HEK293 (cell line): ENCODE measurements around the gene SLC29A1.

Source experiments
- CTCF ChIA-PET: fragments of 350-600 bp; formaldehyde crosslinking; extraction: SDS; loops from one replicate; lab custom pipeline; 2021; ENCODE audit warnings: antibody characterized with exemption; lab: Yijun Ruan, JAX
- POLR2A ChIA-PET: fragments of 300-600 bp; formaldehyde crosslinking; extraction: SDS; loops from one replicate; lab custom pipeline; 2020; ENCODE audit warnings: antibody characterized with exemption, inconsistent platforms; lab: Yijun Ruan, JAX
- H3K27ac ChIP-seq: fragments of 200-500 bp; sonication (Bioruptor generic); 2 replicates; pipeline ENCODE4 v1.5.1; 2014; ENCODE audit warnings: low read depth, low read length, control low read depth, inconsistent platforms; ENCODE audit errors: extremely low read depth
- H3K36me3 ChIP-seq, 2 experiments: fragments of 200-500 bp in 1 of 2; sonication (Bioruptor generic) in 1 of 2; 1 replicate in 1 of 2; 2 replicates in 1 of 2; pipeline ENCODE4 v1.5.1; 2014 to 2017; ENCODE audit warnings: inconsistent platforms in 2 of 2, low read length in 2 of 2; ENCODE audit not compliant: control insufficient read depth in 2 of 2, insufficient read depth in 1 of 2
- H3K4me1 ChIP-seq: fragments of 200-500 bp; sonication (Bioruptor generic); 2 replicates; pipeline ENCODE4 v1.5.1; 2014; ENCODE audit warnings: mild to moderate bottlenecking, low read length, inconsistent platforms; ENCODE audit not compliant: control insufficient read depth, insufficient read depth
- H3K4me3 ChIP-seq: 2 replicates; pipeline ENCODE4 v1.5.1; 2011; ENCODE audit warnings: low read depth, mild to moderate bottlenecking, control low read depth, low read length, moderate library complexity
- H3K9me3 ChIP-seq: fragments of 200-500 bp; sonication (Bioruptor generic); 2 replicates; pipeline ENCODE4 v1.5.1; 2014; ENCODE audit warnings: low read depth, low read length, inconsistent platforms; ENCODE audit not compliant: control insufficient read depth, insufficient read depth
- EGR2 ChIP-seq: fragments of 450-650 bp; formaldehyde crosslinking; IDR thresholded peaks from 2 replicates; pipeline ENCODE4 v1.5.1; 2016; ENCODE audit warnings: low read depth, missing biosample characterization, missing genetic modification characterization
- HOXC10 ChIP-seq: sonication (generic); formaldehyde crosslinking; IDR thresholded peaks from 2 replicates; pipeline ENCODE4 v1.8.1; 2023; ENCODE audit warnings: mild to moderate bottlenecking, missing genetic modification reagents
- SCRT2 ChIP-seq: fragments of 450-650 bp; formaldehyde crosslinking; IDR thresholded peaks from 2 replicates; pipeline ENCODE4 v1.5.1; 2016; ENCODE audit warnings: missing biosample characterization, missing genetic modification characterization
- TSHZ1 ChIP-seq: fragments of 450-650 bp; formaldehyde crosslinking; IDR thresholded peaks from 2 replicates; pipeline ENCODE4 v1.5.1; 2016; ENCODE audit warnings: missing biosample characterization, missing genetic modification characterization, borderline replicate concordance
- WT1 ChIP-seq: fragments of 450-650 bp; formaldehyde crosslinking; IDR thresholded peaks from 2 replicates; pipeline ENCODE4 v1.5.1; 2016; ENCODE audit warnings: missing biosample characterization, missing genetic modification characterization
- ZBTB17 ChIP-seq: fragments of 450-650 bp; formaldehyde crosslinking; IDR thresholded peaks from 2 replicates; pipeline ENCODE4 v1.5.1; 2016; ENCODE audit warnings: missing biosample characterization, missing genetic modification characterization
- ZIC2 ChIP-seq: fragments of 450-650 bp; formaldehyde crosslinking; IDR thresholded peaks from 2 replicates; pipeline ENCODE4 v1.5.1; 2016; ENCODE audit warnings: missing biosample characterization, missing genetic modification characterization
- ZNF10 ChIP-seq: fragments of 450-650 bp; formaldehyde crosslinking; IDR thresholded peaks from 2 replicates; pipeline ENCODE4 v1.5.1; 2017; ENCODE audit warnings: missing biosample characterization, missing genetic modification characterization
- ZNF248 ChIP-seq: fragments of 450-650 bp; formaldehyde crosslinking; IDR thresholded peaks from 2 replicates; pipeline ENCODE4 v1.5.1; 2017; ENCODE audit warnings: missing biosample characterization, missing genetic modification characterization
- ZNF324 ChIP-seq: fragments of 450-650 bp; formaldehyde crosslinking; IDR thresholded peaks from 2 replicates; pipeline ENCODE4 v1.5.1; 2016; ENCODE audit warnings: missing biosample characterization, missing genetic modification characterization
- ZNF366 ChIP-seq: fragments of 450-650 bp; formaldehyde crosslinking; conservative IDR thresholded peaks from 2 replicates; pipeline ENCODE4 v1.5.1; 2016; ENCODE audit warnings: missing biosample characterization, missing genetic modification characterization
- ZNF394 ChIP-seq: fragments of 450-650 bp; formaldehyde crosslinking; IDR thresholded peaks from 2 replicates; pipeline ENCODE4 v1.5.1; 2016; ENCODE audit warnings: missing biosample characterization, missing genetic modification characterization, mild to moderate bottlenecking, moderate library complexity, borderline replicate concordance
- ZNF549 ChIP-seq: fragments of 450-650 bp; IDR thresholded peaks from 2 replicates; pipeline ENCODE4 v1.5.1; 2018; ENCODE audit warnings: missing biosample characterization, missing genetic modification characterization, mild to moderate bottlenecking, inconsistent platforms, moderate library complexity
- ZNF561 ChIP-seq: fragments of 450-650 bp; IDR thresholded peaks from 2 replicates; pipeline ENCODE4 v1.5.1; 2018; ENCODE audit warnings: missing biosample characterization, missing genetic modification characterization, borderline replicate concordance
- ZNF600 ChIP-seq: fragments of 450-650 bp; formaldehyde crosslinking; IDR thresholded peaks from 2 replicates; pipeline ENCODE4 v1.5.1; 2016; ENCODE audit warnings: missing biosample characterization, missing genetic modification characterization
- ZSCAN30 ChIP-seq: fragments of 450-650 bp; IDR thresholded peaks from 2 replicates; pipeline ENCODE4 v1.5.1; 2018; ENCODE audit warnings: missing biosample characterization, mild to moderate bottlenecking, missing genetic modification characterization, moderate library complexity
- TF ChIP-seq, protein P1 (sequence below): fragments of 450-650 bp; formaldehyde crosslinking; IDR thresholded peaks from 2 replicates; pipeline ENCODE4 v1.5.1; 2016; ENCODE audit warnings: missing biosample characterization, missing genetic modification characterization
- TF ChIP-seq, protein P2 (sequence below): sonication (generic); formaldehyde crosslinking; IDR thresholded peaks from 2 replicates; pipeline ENCODE4 v1.8.1; 2022; ENCODE audit warnings: mild to moderate bottlenecking, moderate library complexity, missing genetic modification reagents

Gene SLC29A1

GRCh38 chr6:44253307-44254101, 30.1 kb downstream of the SLC29A1 start (continued):
- no peak for TF ChIP-seq HOXC10 (CRISPR knock-in tag)
- TF ChIP-seq ZNF248 = no peak

DNA sequence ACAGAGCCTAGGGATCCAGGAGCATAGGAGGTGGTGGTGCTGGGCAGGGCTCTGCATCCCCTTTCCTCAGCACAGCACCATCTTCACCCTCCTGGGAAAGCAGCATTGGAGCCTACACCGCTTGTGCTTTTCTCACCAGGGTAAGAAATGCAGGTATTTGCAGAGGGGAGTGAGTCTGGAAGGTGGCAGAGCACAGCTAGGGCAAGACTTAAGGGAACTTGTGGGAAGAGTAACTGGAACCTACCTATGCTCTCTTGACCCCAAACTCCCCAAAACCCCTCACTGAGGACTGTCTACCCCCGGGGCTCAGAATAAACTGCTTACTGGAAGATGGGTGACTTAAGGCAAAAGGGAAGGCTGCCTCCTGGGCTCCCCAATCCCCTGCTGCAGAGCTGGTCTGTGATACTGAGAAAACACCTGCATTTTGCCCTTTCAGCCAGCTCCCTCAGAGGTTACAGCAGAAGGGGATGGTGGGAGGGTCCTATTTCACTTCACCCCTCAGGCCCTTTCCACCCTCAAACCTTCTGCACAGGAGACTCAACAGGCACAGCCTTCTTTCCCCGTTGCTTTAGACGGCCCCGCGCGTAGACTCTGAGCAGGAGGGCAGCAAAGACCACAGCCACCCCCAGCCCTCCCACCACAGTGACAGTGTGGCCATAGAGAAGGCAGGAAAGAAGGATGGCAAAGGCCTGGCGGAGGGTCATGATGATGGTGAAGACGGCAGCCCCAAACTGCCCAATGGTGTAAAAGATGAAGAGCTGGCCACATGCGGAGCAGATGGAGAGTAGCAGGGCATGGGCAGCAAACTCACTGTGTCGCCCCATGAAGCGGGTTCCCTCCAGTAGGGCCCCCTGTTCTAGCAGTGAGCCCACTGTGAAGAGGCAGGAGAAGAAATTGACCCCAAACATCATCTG, 31.1 kb downstream of the SLC29A1 start:
- H3K27ac ChIP-seq = no peak overlapping the region
- no peak overlapping the region for H3K4me3 ChIP-seq
- TF ChIP-seq ZNF366 (tag by site-specific recombination) (0 out of 2 replicates have a peak, but pooled peaks have one; percentile 16), WT1 (tag by site-specific recombination) (no peak), EGR2 (0 out of 2 replicates have a peak, but pooled peaks have one; percentile 9)
- TF ChIP-seq, all 188 proteins: peak for 2
- Histone ChIP-seq H3K4me1 (no peaks in the 10 kb centered on the region), H3K9me3 (no peaks in the 10 kb centered on the region), H3K36me3 (peaks cover 23 to 73% of the 10 kb centered on the region in 2 experiments)
- CTCF ChIA-PET = interaction anchor here (0.6 to 3.2 kb wide), 25 partner anchors 8 to 1805 kb away, joined by 3 to 35 read pairs (median 3); partner anchors contain the start of genes AARS2 and SLC29A1
- POLR2A ChIA-PET = interaction anchor here (0.6 to 3.7 kb wide), 6 partner anchors 8 to 40 kb away, joined by 3 to 131 read pairs (median 6); partner anchors contain the start of genes HSP90AB1 and SLC29A1

DNA sequence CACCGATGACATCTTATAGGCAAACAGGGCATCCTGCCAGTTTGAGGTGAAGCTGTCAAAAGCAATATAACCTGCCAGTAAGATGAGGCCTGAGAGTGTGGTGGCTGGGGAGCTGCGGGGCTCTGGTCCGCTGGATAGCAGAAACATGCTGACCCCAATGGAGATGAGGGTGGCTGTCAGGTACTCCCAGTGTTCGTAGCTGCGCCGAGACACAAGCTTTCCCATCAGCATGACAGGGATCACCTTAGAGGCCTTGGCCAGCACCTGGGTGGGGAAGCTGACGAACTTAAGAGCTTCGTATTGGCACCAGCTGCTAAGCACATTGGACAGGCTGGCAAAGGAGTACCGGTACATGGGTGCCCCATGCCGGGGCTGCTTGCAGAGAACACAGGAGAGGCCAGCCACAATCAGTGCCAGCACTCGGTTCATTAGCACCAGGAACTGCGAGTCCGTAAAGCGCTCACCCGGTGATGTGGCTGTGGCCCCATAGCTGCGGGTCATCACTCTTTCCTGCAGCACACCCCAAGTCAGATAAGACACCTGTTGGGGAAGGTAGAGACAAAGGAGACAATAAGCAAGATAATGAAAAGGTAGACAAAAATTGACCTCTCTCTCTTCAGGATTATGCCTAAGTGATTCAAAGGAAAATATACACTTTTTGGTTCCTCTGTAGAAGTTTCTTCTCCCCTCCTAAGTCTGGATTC, 31.9 kb downstream of the SLC29A1 start:
- Histone ChIP-seq H3K9me3 (no peaks in the 10 kb centered on the region), H3K36me3 (peaks cover 20 to 72% of the 10 kb centered on the region in 2 experiments), H3K4me1 (no peaks in the 10 kb centered on the region), H3K4me3 (no peak overlapping the region), H3K27ac (no peak overlapping the region)
- CTCF ChIA-PET = interaction anchor here (0.6 to 3.2 kb wide), 10 partner anchors 7 to 376 kb away, joined by 3 to 35 read pairs (median 10); partner anchors contain the start of gene AARS2
- no peak for TF ChIP-seq ZSCAN30 (tag by site-specific recombination)
- TF ChIP-seq ZNF549 (tag by site-specific recombination) = no peak
- TF ChIP-seq ZNF561 = no peak
- peak; percentile 55; the same call in 1 of the 2 replicates for TF ChIP-seq ZIC2
- TF ChIP-seq, protein P1, sequence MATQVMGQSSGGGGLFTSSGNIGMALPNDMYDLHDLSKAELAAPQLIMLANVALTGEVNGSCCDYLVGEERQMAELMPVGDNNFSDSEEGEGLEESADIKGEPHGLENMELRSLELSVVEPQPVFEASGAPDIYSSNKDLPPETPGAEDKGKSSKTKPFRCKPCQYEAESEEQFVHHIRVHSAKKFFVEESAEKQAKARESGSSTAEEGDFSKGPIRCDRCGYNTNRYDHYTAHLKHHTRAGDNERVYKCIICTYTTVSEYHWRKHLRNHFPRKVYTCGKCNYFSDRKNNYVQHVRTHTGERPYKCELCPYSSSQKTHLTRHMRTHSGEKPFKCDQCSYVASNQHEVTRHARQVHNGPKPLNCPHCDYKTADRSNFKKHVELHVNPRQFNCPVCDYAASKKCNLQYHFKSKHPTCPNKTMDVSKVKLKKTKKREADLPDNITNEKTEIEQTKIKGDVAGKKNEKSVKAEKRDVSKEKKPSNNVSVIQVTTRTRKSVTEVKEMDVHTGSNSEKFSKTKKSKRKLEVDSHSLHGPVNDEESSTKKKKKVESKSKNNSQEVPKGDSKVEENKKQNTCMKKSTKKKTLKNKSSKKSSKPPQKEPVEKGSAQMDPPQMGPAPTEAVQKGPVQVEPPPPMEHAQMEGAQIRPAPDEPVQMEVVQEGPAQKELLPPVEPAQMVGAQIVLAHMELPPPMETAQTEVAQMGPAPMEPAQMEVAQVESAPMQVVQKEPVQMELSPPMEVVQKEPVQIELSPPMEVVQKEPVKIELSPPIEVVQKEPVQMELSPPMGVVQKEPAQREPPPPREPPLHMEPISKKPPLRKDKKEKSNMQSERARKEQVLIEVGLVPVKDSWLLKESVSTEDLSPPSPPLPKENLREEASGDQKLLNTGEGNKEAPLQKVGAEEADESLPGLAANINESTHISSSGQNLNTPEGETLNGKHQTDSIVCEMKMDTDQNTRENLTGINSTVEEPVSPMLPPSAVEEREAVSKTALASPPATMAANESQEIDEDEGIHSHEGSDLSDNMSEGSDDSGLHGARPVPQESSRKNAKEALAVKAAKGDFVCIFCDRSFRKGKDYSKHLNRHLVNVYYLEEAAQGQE = peak; percentile 74
- TF ChIP-seq TSHZ1 (tag by site-specific recombination) = no peak
- peak; percentile 20; the same call in 1 of the 2 replicates for TF ChIP-seq ZNF394 (tag by site-specific recombination)
- TF ChIP-seq, protein P2, sequence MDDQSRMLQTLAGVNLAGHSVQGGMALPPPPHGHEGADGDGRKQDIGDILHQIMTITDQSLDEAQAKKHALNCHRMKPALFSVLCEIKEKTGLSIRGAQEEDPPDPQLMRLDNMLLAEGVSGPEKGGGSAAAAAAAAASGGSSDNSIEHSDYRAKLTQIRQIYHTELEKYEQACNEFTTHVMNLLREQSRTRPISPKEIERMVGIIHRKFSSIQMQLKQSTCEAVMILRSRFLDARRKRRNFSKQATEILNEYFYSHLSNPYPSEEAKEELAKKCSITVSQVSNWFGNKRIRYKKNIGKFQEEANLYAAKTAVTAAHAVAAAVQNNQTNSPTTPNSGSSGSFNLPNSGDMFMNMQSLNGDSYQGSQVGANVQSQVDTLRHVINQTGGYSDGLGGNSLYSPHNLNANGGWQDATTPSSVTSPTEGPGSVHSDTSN (CRISPR knock-in tag) = no peak
- TF ChIP-seq ZBTB17 = peak; percentile 44; the same call in 1 of the 2 replicates
- TF ChIP-seq SCRT2 = 0 out of 2 replicates have a peak, but pooled peaks have one; percentile 53
- TF ChIP-seq ZNF324 = no peak
- TF ChIP-seq ZNF10 (tag by site-specific recombination) = peak; percentile 17; the same call in 1 of the 2 replicates
- peak; percentile 48 for TF ChIP-seq ZNF600 (tag by site-specific recombination)
- POLR2A ChIA-PET = interaction anchor here (0.7 to 3.7 kb wide), 6 partner anchors 9 to 57 kb away, joined by 3 to 131 read pairs (median 8); partner anchors contain the start of genes AARS2, HSP90AB1 and SLC29A1
